ENCODE data around the gene CCDC126. TPM values are rescaled to one million over a fixed set of nuclear protein-coding genes. Genes with fewer than 3 reads are reported as not detected.

CCDC126 gene
- total RNA-seq, 1 donor, result 12.3 TPM

DNA sequence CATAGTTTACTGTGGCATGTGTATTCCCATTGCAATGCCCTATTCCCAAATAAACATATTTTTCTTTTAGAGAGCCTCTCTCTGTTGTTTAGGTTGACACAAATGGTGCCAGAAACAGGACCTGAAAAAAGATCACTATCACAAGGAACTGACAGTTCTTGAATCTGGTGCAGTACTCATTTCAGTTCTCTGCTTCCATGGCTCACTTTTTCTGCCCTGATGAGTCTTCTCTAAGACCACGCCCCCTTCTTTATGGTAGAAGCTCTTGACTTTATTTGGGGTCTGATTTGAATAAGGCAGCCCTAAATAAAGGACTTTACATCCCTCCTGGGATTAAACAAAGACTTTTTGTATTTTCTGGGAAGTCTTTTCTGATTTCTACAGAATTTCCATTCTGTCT, 3.5 kb upstream of the CCDC126 start:
- H3K4me3 ChIP-seq (ENCODE audit: insufficient read depth, low read length), result no peak overlapping the region
- H3K27ac ChIP-seq (ENCODE audit: low read depth, low read length), result no peak overlapping the region
- H2AFZ ChIP-seq (ENCODE audit: low read length), result no peak overlapping the region
- H4K20me1 ChIP-seq (ENCODE audit: insufficient read depth, low read length), result no peaks in the 10 kb centered on the region
- H3K36me3 ChIP-seq (ENCODE audit: insufficient read depth, low read length), result no peaks in the 10 kb centered on the region
- H3K4me2 ChIP-seq (ENCODE audit: insufficient read depth, low read length), result no peak overlapping the region
- no peaks in the 10 kb centered on the region for H3K27me3 ChIP-seq (ENCODE audit: insufficient read depth, low read length)
- no peak for TF ChIP-seq CTCF (IDR thresholded peaks at IDR 0.05; ENCODE audit: extremely low read depth, low read depth, low read length)
- no peaks in the 10 kb centered on the region for H3K9me3 ChIP-seq (ENCODE audit: low read depth, low read length)
- H3K4me1 ChIP-seq (ENCODE audit: insufficient read depth, low read length), result peaks cover 7% of the 10 kb centered on the region
- DNase-seq (ENCODE audit: insufficient read length, low spot score, missing footprints), result no peak
- H3K79me2 ChIP-seq (ENCODE audit: insufficient read depth, low read length), result no peaks in the 10 kb centered on the region

GRCh38 chr7:23594879-23595604, 2.1 kb upstream of the CCDC126 start:
- Histone ChIP-seq H3K4me2 (ENCODE audit: insufficient read depth, low read length) (no peak overlapping the region), H3K79me2 (ENCODE audit: insufficient read depth, low read length) (no peaks in the 10 kb centered on the region), H3K27ac (ENCODE audit: low read depth, low read length) (no peak overlapping the region), H3K4me3 (ENCODE audit: insufficient read depth, low read length) (no peak overlapping the region), H4K20me1 (ENCODE audit: insufficient read depth, low read length) (no peaks in the 10 kb centered on the region), H3K9me3 (ENCODE audit: low read depth, low read length) (no peaks in the 10 kb centered on the region), H3K4me1 (ENCODE audit: insufficient read depth, low read length) (peaks cover 7% of the 10 kb centered on the region), H3K27me3 (ENCODE audit: insufficient read depth, low read length) (no peaks in the 10 kb centered on the region), H3K36me3 (ENCODE audit: insufficient read depth, low read length) (no peaks in the 10 kb centered on the region), H2AFZ (ENCODE audit: low read length) (no peak overlapping the region)
- no peak for DNase-seq (ENCODE audit: insufficient read length, low spot score, missing footprints)
- TF ChIP-seq CTCF (IDR thresholded peaks at IDR 0.05; ENCODE audit: extremely low read depth, low read depth, low read length), result no peak

DNA sequence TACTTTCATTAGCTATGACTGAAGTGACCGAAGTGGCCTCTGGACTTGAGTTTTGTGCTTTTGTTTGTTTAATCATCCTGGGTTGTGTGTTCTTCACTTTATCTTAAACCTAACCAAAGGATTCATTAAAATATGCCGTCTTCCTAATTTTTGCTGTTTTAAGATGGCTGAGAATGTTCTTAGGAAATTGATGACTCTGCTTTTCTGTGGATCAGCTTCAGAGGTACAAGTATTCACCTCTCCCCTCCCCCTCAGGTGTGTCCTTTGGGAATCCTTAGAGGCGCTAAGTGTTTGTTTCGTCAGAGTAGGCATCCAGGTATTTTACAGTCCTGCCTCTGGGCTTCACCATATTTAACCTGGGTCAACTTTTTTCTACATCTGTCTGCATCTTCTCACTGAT, 1.1 kb downstream of the CCDC126 start:
- Histone ChIP-seq H3K4me3 (ENCODE audit: insufficient read depth, low read length) (peak overlapping the region; percentile 82), H3K9me3 (ENCODE audit: low read depth, low read length) (no peaks in the 10 kb centered on the region), H3K27ac (ENCODE audit: low read depth, low read length) (peak overlapping the region; percentile 58), H4K20me1 (ENCODE audit: insufficient read depth, low read length) (no peaks in the 10 kb centered on the region), H2AFZ (ENCODE audit: low read length) (peak overlapping the region; percentile 95), H3K36me3 (ENCODE audit: insufficient read depth, low read length) (no peaks in the 10 kb centered on the region), H3K27me3 (ENCODE audit: insufficient read depth, low read length) (no peaks in the 10 kb centered on the region), H3K4me2 (ENCODE audit: insufficient read depth, low read length) (peak overlapping the region; percentile 90), H3K79me2 (ENCODE audit: insufficient read depth, low read length) (no peaks in the 10 kb centered on the region), H3K4me1 (ENCODE audit: insufficient read depth, low read length) (peaks cover 7% of the 10 kb centered on the region)
- DNase-seq (ENCODE audit: insufficient read length, low spot score, missing footprints), result no peak
- no peak for TF ChIP-seq CTCF (IDR thresholded peaks at IDR 0.05; ENCODE audit: extremely low read depth, low read depth, low read length)

- H3K4me3 ChIP-seq (ENCODE audit: insufficient read depth, low read length), result no peak overlapping the region
- H2AFZ ChIP-seq (ENCODE audit: low read length), result no peak overlapping the region
- no peaks in the 10 kb centered on the region for H4K20me1 ChIP-seq (ENCODE audit: insufficient read depth, low read length)
- H3K36me3 ChIP-seq (ENCODE audit: insufficient read depth, low read length), result no peaks in the 10 kb centered on the region
- no peaks in the 10 kb centered on the region for H3K79me2 ChIP-seq (ENCODE audit: insufficient read depth, low read length)
- no peak for DNase-seq (ENCODE audit: insufficient read length, low spot score, missing footprints)
- no peak overlapping the region for H3K27ac ChIP-seq (ENCODE audit: low read depth, low read length)
- no peak for TF ChIP-seq CTCF (IDR thresholded peaks at IDR 0.05; ENCODE audit: extremely low read depth, low read depth, low read length)
- peaks cover 7% of the 10 kb centered on the region for H3K4me1 ChIP-seq (ENCODE audit: insufficient read depth, low read length)
- H3K4me2 ChIP-seq (ENCODE audit: insufficient read depth, low read length), result no peak overlapping the region
- no peaks in the 10 kb centered on the region for H3K9me3 ChIP-seq (ENCODE audit: low read depth, low read length)
- H3K27me3 ChIP-seq (ENCODE audit: insufficient read depth, low read length), result no peaks in the 10 kb centered on the region
These were observed 3.1 kb downstream of the CCDC126 start for GRCh38 chr7:23600236-23600635.
